GM04504 (cell line): ENCODE measurements around the gene NEUROD1.
A peak's percentile ranks its signal among the peaks of the same experiment; 100 is the strongest.
"Not testable (repeated sequence)": the region's sequence is repeated elsewhere in the genome, so short reads cannot be mapped to it uniquely, and the experiment has no call there.

Source experiments
- DNase-seq: peaks from one replicate; pipeline ENCODE4 v3.0.0-alpha.2; 2012; ENCODE audit warnings: low read depth

The NEUROD1 gene

DNA sequence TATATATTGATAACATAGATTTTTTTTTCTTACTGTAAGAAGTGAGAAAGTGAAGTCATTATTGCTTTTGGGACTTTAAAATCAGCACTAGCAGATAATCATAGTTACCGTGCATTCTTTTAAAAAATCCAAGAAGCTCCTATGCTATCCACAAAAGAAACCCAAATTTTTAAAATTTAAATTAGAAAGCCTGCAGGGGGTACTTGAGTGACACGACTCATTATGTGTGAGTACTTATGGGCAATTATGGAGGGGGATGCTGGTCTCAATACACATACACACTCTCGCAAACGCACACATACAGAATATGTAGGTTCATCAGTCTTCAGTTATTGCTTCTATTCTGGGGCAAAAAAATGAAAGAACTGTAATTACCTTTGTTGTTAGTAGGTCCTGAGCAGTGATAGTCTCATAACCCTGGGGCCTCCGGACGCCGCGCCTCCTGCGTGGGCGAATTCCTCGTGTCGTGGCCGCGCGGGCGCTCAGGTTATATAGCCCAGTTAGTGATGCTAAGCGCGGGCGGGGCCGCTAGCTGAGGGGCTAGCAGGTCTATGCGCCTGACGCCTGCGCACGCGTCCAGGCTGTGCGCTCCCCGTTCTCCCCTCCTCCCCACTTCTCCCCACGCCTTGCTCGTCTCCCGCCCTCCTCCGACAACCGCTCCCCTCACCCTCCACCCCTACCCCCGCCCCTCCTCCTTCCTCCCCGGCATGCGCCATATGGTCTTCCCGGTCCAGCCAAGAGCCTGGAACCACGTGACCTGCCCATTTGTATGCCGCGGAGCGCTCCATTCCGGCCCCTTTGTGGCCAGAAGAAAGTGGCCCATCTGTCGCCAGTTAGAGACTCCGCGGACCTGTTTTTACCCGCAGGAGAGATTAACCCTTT, at the start of gene NEUROD1:
TSS of gene NEUROD1 (minus strand) at position 463 of the 882 bp plus-strand sequence. CDS start 1,657 bp downstream, outside the sequence.
- no peak for DNase-seq

DNA sequence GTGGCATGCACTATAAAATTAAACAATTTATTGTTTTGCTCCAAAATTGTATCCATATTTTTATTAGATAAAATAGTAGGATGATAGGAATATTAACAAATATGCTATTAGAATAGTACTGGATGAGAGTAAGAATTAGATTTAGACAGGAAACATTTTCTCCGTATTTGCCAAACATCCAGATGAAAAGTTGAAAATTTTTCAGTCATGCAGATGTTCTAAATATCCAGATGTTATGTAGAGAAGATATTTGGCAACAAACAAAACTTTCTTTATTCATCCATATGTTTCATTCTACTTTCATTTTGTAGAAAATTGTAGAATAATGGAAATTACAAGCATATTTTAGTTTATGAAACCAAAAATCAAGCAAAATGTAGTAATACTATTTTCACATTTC, 45.2 kb upstream of the NEUROD1 start:
- no peak for DNase-seq

- DNase-seq, result no peak
Measured at GRCh38 chr2:181724662-181725061, 44.3 kb upstream of the NEUROD1 start.

- DNase-seq, result no peak
Measured at GRCh38 chr2:181723731-181724130, 43.4 kb upstream of the NEUROD1 start.

- DNase-seq, result peak; percentile 53
Measured at GRCh38 chr2:181715033-181715630, 34.8 kb upstream of the NEUROD1 start.

DNA sequence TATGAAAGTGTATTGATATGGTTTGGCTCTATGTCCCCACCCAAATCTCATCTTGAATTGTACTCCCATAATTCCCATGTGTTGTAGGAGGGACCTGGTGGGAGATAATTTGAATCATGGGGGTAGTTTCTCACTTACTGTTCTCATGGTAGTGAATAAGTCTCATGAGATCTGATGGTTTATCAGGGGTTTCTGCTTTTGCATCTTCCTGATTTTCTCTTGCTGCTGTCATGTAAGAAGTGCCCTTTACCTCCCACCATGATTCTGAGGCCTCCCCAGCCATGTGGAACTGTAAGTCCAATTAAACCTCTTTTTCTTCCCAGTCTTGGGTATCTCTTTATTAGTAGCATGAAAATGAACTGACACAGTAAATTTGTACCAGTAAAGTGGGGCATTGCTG, 30.7 kb upstream of the NEUROD1 start:
- not testable (repeated sequence) for DNase-seq

- not testable (repeated sequence) for DNase-seq
Measured at GRCh38 chr2:181702519-181702918, 22.2 kb upstream of the NEUROD1 start.

- DNase-seq, result no peak
Measured at GRCh38 chr2:181698223-181698622, 17.9 kb upstream of the NEUROD1 start.

DNA sequence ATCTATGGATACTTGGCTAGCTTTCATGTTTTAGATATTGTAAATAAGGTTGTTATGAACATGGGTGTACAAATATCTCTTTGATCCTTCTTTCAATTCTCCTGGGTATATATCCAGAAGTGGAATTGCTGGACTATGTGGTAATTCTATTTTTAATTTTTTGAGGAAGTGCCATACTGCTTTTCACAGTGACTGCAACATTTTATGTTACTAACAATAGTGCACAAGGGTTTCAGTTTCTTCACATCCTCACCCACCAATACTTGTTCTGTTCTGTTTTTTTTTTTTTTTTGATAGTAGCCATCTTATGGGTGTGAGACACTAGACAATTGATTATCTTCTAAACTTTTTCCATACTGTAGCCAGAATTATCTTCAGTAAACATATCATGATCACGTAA, 17.3 kb upstream of the NEUROD1 start:
- no peak for DNase-seq

DNA sequence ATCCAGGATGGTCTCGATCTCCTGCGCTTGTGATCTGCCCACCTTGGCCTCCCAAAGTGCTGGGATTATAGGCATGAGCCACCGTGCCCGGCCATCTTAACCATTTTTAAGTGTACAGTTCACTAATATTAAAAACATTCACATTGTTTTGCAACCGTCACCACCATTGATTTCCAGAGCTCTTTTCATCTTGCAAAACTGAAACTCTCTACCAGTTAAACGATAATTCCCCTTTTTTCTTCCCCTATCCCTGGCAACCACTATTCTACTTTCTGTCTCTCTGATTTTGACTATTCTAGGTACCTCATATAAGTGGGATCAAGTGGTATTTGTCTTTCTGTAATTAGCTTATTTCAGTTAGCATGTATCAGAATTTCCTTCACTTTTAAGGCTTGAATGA, 16.8 kb upstream of the NEUROD1 start:
- no peak for DNase-seq

DNA sequence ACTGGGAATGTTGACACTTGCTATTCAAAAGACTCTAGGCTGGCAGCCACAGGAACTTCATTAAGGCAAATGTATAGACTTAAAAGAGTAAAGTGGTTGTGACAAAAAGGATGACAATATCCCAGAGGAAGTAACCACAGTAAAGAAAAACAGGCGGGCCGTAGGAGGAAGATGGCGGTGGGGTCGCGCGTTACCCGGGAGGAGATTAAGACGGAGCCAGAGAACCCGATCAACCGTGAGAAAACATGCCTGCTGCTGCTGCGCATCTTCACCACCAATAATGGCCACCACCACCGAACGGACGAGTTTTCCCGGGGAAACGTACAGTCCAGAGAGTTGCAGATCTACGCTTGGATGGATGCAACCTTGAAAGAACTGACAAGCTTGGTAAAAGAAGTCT, 14.0 kb upstream of the NEUROD1 start:
- DNase-seq, result no peak

DNA sequence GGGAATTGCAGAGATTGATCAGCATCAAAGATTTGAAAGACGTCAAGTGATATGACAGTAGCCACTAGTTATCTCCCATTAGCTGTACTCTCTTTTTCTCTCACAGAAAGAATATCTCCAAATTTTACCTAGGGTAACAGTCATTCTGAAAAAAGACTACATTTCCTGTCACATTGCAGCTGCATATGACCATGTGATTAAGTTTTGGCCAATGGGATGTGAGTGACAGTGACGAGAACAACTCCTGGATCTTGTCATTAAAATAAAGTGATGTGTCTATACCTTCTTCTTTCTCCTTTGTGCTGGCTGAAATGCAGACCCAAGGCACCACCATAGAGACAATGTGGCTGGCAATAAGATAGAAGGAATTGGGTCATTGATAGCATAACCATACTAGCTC, 10.5 kb upstream of the NEUROD1 start:
- DNase-seq, result no peak

GRCh38 chr2:181686576-181687185, 6.4 kb upstream of the NEUROD1 start:
- DNase-seq, result no peak

DNA sequence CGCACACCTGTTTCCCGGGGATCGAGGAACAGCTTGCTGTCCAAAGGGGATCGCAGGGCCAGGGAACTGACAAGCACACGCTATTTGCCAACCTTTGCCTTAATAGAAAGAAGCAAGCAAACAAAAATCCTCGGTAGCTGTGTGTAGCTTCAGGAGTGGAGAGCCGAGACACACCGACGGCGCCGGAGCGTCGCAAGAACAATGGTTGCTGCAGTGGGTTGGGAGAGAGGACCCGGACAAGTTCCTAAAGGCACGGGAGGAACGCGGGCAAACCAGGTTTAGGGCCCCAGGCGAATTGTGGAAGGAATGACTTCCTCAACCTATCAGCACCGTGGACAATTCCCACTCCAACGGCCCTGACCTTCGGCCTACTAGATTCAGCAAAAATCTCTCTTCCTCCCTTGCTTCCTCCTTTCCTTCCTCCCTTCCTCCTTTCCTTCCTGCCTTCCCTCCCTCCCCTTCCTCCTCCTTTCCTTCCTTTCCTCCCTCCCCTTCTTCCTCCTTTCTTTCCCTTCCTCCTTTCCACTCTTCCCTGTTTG, 4.9 kb upstream of the NEUROD1 start:
- no peak for DNase-seq

DNA sequence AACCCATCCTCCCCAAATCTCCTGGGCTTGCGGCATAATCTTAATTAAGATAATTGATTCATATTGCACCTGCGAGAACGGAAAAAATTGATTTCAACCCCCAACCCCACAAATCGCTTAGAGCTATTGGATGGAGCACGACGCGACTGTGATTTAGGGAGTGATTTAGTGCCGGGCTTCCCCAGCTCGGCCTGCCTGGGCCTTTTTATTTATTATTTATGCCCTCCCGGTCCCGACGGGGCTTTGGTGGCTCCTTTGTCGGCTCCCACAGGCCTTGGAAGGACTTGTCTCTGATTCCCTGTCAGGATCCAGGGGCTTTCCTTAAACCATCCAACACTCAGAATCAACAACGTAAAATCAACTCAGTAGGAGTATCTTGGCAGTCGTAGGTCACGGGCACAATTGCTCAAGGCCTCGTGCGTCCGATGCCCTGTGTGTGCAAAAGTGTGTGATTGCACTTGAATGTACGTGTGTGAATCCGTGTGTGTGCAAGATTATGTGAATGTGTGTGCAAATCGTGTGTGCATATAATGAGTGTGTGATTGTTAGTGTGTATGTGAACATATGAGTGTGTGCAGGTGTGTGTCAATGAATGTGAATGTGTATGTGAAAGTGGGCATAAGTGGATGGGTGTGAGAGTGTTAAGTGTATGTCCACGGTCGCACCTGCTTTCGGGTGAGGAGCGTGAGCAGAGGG, 4.3 kb upstream of the NEUROD1 start:
- no peak for DNase-seq

GRCh38 chr2:181683518-181684453, 3.5 kb upstream of the NEUROD1 start:
- DNase-seq, result no peak

DNA sequence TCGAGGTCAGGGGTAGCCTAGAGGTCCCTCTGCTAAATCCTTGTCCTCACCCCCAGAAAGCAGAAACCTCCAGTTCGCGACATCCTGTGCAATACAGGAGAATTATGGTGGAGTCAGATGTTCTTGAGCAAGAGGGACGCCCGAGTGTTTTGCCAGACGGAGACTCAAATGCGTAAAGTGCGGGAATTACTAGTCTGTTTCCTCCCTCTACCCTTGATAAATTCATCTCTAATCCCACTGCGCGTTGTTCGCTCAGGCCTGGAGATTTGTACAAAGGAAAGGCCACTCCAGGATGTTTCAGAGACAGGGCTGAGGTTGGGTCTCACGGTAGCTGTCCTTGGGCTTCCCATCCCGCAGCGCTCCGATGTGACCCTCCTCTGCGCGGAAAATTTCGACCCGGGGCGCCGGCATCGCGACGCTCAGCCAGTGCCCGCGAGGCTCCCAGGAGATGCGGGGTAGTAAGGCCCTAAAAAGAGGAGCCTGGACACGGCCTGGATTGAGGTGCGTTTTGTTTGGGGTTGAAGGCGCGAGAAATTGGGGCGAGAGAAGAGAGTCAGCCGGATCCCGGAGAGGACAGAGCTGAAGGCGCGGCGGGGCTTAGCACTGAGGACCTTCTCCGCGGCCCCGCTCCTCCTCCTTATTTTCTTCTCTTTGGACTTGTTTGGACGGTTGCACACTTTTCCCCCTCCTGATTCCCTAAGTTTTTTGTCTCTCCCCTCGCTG, 2.6 kb upstream of the NEUROD1 start:
- DNase-seq, result no peak

DNA sequence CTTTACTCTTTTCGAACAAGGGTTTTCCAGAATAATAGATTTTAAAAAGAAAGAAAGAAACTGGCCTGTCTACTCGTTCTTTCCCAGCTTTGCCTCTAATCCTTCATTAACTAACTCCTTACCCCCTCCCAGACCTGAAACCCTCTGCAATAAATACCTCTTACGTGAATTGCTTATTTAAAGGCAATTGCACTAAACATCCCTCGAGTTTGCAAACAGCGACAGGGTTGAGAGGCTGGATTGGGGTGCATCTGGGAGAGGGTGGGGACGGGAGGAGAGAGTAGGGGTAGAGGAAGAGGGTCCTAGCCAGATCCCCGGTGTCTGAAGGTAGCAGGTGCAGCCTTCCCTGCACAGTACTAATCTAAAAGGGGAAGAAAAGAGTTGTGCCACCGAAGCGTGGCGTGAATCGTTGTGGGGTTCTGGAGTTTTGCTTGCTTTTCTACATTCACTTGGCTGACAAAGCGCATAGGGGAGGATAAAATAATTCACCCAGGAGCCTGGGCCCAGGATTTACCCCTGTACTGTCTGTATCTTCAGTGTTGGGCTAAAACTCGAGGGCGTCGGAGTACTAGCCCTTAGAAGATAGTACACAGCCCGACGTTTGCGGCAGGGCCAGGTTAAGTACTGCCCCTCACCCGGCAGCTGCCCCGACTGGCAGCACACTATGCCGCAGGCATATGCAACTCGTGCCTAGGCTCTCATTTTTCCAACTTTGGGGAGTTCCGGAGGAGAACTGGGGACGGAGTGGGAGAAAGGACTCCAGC, 1.9 kb upstream of the NEUROD1 start:
- no peak for DNase-seq

DNA sequence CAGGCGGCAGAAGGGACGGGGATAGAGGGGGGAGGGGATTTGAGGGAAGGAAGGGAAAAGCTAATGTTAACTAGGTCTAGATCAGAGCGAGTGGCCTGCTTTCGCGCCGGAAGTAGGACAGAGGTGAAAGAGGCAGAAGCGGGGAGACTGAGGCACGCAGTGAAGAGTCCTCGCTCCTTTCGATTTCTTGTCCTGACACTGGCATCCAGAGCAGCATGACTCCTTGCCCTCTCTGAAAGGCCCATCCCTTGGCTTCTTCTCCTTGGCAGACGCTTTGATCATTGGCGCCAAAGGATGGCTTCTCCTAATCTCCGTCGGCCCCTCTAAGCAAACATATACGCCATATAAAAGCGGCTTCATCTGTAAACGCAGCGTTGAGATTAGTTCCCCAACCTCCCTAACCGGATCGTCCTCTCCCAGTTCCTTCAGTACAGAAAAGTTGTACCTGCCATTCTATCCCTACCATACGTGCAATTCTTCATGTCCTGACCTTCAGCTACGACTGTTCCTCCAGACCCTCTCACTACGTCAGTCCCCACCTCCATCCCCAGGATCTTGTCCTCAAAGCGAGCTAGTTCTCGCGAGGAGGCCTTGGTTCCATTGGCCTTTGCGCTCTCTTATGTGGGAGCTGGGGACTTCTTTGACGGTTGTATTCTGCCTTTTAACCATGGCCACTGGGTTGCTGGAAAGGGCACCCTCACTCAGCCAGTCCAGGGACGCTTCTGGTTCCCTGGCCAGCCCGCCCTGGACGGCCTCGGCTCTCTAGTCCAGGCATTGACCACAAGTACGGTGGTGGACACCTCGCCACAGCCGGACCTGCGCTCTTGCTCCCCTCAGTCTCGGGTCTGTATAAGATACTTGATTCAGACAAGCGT, 857 bp upstream of the NEUROD1 start:
- no peak for DNase-seq
